Vagina (tissue), 2 donors: ENCODE results near the gene PDE1C. TPM values are rescaled to one million over a fixed set of nuclear protein-coding genes. Genes with fewer than 3 reads are reported as not detected.
"Not testable (repeated sequence)": the region's sequence is repeated elsewhere in the genome, so short reads cannot be mapped to it uniquely, and the experiment has no call there.

Experiments used
- DNase-seq, 2 donors: peaks; one replicate each; pipeline ENCODE4 v3.0.0-alpha.2; 2017; ENCODE audit errors: extremely low spot score in 2 of 2
- H3K27ac ChIP-seq: fragments of 200-600 bp; sonication (generic); one replicate; pipeline ENCODE4 v1.5.1; 2019
- H3K27me3 ChIP-seq: fragments of 200-600 bp; sonication (generic); one replicate; pipeline ENCODE4 v1.5.1; 2019
- H3K36me3 ChIP-seq, 2 donors: fragments of 200-600 bp; sonication (generic); one replicate each; pipeline ENCODE4 v1.5.1; 2017 to 2019
- H3K4me1 ChIP-seq: fragments of 200-600 bp; sonication (generic); one replicate; pipeline ENCODE4 v1.5.1; 2019
- H3K4me3 ChIP-seq, 2 donors: fragments of 200-600 bp; sonication (generic); 1 replicate in 1 of 2; 2 replicates in 1 of 2; pipeline ENCODE4 v1.5.1; 2016 to 2019
- H3K9me3 ChIP-seq: fragments of 200-600 bp; sonication (generic); one replicate; pipeline ENCODE4 v1.5.1; 2019
- POLR2A ChIP-seq, 2 donors: fragments of 450-650 bp; IDR thresholded peaks; one replicate each; pipeline ENCODE4 v1.6.1; 2017; ENCODE audit warnings: antibody characterized with exemption in 2 of 2, mild to moderate bottlenecking in 2 of 2, moderate library complexity in 2 of 2
- POLR2AphosphoS5 ChIP-seq, 2 donors: sonication (generic); formaldehyde crosslinking; IDR thresholded peaks; one replicate each; pipeline ENCODE4 v1.9.0; 2017; ENCODE audit warnings: antibody characterized with exemption in 2 of 2, mild to moderate bottlenecking in 2 of 2, low read depth in 1 of 2; ENCODE audit not compliant: insufficient read depth in 1 of 2
- intact Hi-C: fragments of 100-400 bp; cut with DNase I; formaldehyde crosslinking; loops from one replicate; pipeline ENCODE4 v1.15.1; 2023
- total RNA-seq: library from RNA; depleted of rRNA; stranded (reverse); fragments of >200 nt; gene quantifications from one replicate; pipeline ENCODE4 v1.2.3, GENCODE V29; 2016
- TF ChIP-seq, protein P1 (sequence below), 3 experiments: fragments of 450-650 bp in 2 of 3; fragments of 200-600 bp in 1 of 3; sonication (generic) in 1 of 3; IDR thresholded peaks; one replicate each; pipeline ENCODE4 v1.5.1; 2017 to 2019; ENCODE audit warnings: antibody characterized with exemption in 3 of 3, mild to moderate bottlenecking in 2 of 3, moderate library complexity in 2 of 3

The PDE1C gene
- total RNA-seq, 1 donor from 2014 or later = 19.2 TPM

GRCh38 chr7:32023376-32023775, 46.8 kb downstream of the PDE1C start:
- H3K27ac ChIP-seq = no peak overlapping the region
- no peak overlapping the region for H3K4me3 ChIP-seq
- H3K4me1 ChIP-seq = no peaks in the 10 kb centered on the region
- H3K9me3 ChIP-seq = no peaks in the 10 kb centered on the region
- TF ChIP-seq POLR2AphosphoS5 (IDR thresholded peaks at IDR 0.05; ENCODE audit: insufficient read depth in 1 of 2, low read depth in 1 of 2) (no peak), POLR2A (IDR thresholded peaks at IDR 0.05) (no peak)
- TF ChIP-seq, protein P1, sequence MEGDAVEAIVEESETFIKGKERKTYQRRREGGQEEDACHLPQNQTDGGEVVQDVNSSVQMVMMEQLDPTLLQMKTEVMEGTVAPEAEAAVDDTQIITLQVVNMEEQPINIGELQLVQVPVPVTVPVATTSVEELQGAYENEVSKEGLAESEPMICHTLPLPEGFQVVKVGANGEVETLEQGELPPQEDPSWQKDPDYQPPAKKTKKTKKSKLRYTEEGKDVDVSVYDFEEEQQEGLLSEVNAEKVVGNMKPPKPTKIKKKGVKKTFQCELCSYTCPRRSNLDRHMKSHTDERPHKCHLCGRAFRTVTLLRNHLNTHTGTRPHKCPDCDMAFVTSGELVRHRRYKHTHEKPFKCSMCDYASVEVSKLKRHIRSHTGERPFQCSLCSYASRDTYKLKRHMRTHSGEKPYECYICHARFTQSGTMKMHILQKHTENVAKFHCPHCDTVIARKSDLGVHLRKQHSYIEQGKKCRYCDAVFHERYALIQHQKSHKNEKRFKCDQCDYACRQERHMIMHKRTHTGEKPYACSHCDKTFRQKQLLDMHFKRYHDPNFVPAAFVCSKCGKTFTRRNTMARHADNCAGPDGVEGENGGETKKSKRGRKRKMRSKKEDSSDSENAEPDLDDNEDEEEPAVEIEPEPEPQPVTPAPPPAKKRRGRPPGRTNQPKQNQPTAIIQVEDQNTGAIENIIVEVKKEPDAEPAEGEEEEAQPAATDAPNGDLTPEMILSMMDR (IDR thresholded peaks at IDR 0.05) = no peak
- DNase-seq = no peak
- intact Hi-C loops = no loop called here
- no peaks in the 10 kb centered on the region for H3K27me3 ChIP-seq
- H3K36me3 ChIP-seq = no peaks in the 10 kb centered on the region

- intact Hi-C loops = no loop called here
- H3K36me3 ChIP-seq = no peaks in the 10 kb centered on the region
- no peaks in the 10 kb centered on the region for H3K4me1 ChIP-seq
- TF ChIP-seq POLR2A (IDR thresholded peaks at IDR 0.05) = no peak
- no peak for TF ChIP-seq POLR2AphosphoS5 (IDR thresholded peaks at IDR 0.05; ENCODE audit: insufficient read depth in 1 of 2, low read depth in 1 of 2)
- TF ChIP-seq, protein P1 (IDR thresholded peaks at IDR 0.05) = no peak
- no peak overlapping the region for H3K27ac ChIP-seq
- H3K4me3 ChIP-seq = no peak overlapping the region
- no peak for DNase-seq
- no peaks in the 10 kb centered on the region for H3K27me3 ChIP-seq
- no peaks in the 10 kb centered on the region for H3K9me3 ChIP-seq
Measured at GRCh38 chr7:32022966-32023365, 47.2 kb downstream of the PDE1C start.

GRCh38 chr7:32020551-32021159, 49.6 kb downstream of the PDE1C start:
- Histone ChIP-seq H3K27me3 (no peaks in the 10 kb centered on the region), H3K27ac (no peak overlapping the region), H3K4me3 (no peak overlapping the region), H3K4me1 (no peaks in the 10 kb centered on the region), H3K36me3 (no peaks in the 10 kb centered on the region), H3K9me3 (no peaks in the 10 kb centered on the region)
- TF ChIP-seq POLR2AphosphoS5 (IDR thresholded peaks at IDR 0.05; ENCODE audit: insufficient read depth in 1 of 2, low read depth in 1 of 2) (no peak), POLR2A (IDR thresholded peaks at IDR 0.05) (no peak)
- TF ChIP-seq, protein P1 (IDR thresholded peaks at IDR 0.05) = no peak
- no peak for DNase-seq
- intact Hi-C loops = no loop called here

DNA sequence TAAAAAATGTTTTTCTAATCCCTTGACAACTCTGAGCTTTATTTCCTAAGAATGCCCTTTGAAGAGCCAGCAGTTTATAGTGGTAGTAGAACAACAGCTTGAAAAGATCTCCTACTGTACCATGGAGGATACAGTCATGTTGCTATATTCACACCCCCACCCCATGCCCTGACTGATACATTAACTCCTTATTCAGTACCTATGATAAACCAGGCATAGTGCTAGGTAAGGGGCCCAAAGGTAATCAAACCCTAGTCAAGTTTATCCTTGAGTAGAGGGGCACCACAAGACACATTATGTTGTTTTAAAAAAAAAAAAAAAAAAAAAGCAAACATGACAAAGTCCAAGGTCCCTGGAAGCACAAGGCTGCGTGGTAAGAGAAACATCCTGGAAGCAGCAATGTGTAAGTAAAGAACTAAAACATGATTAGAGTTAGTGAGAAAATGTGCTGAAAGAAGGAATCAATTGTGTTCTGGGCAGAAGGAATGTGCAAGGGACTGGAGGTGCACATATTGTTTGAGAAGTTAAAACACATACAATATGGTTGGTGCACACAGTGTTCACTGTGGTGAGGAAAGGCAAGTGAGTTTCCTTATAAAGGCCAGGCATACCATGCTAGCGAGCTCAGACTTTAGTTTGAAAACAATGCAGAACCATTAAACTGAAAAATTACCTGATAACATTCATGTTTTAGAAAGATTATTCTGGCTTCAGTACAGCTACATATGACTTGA, 51.2 kb downstream of the PDE1C start:
- no peaks in the 10 kb centered on the region for H3K36me3 ChIP-seq
- TF ChIP-seq, protein P1 (IDR thresholded peaks at IDR 0.05) = no peak
- TF ChIP-seq POLR2AphosphoS5 (IDR thresholded peaks at IDR 0.05; ENCODE audit: insufficient read depth in 1 of 2, low read depth in 1 of 2) (no peak), POLR2A (IDR thresholded peaks at IDR 0.05) (no peak)
- no peak overlapping the region for H3K4me3 ChIP-seq
- intact Hi-C loops = no loop called here
- H3K27ac ChIP-seq = no peak overlapping the region
- no peak for DNase-seq
- no peaks in the 10 kb centered on the region for H3K9me3 ChIP-seq
- no peaks in the 10 kb centered on the region for H3K4me1 ChIP-seq
- H3K27me3 ChIP-seq = no peaks in the 10 kb centered on the region

DNA sequence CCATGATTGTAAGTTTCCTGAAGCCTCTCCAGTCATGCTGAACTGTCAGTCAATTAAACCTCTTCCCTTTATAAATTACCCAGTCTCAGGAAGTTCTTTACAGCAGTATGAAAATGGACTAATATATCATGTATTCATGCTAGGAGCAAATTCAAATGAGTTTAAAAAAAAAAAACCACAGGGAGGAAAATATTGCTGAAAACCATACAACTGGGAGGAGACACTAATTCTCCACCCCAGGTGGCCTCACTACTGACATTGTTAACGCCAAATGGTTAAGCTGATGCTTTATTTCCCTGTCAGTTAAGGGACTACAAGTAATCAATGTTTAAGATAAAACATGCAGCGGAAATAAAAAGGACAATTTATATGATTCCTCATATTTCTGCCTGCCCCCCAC, 55.1 kb downstream of the PDE1C start:
- TF ChIP-seq, protein P1 (IDR thresholded peaks at IDR 0.05) = no peak
- TF ChIP-seq POLR2AphosphoS5 (IDR thresholded peaks at IDR 0.05; ENCODE audit: insufficient read depth in 1 of 2, low read depth in 1 of 2) (no peak), POLR2A (IDR thresholded peaks at IDR 0.05) (no peak)
- no peak for DNase-seq
- Histone ChIP-seq H3K27ac (no peak overlapping the region), H3K4me3 (no peak overlapping the region), H3K27me3 (no peaks in the 10 kb centered on the region), H3K4me1 (no peaks in the 10 kb centered on the region), H3K36me3 (no peaks in the 10 kb centered on the region), H3K9me3 (no peaks in the 10 kb centered on the region)
- intact Hi-C loops = no loop called here

GRCh38 chr7:32013471-32013870, 56.7 kb downstream of the PDE1C start:
- intact Hi-C loops = not testable (repeated sequence)

More at GRCh38 chr7:32013471-32013870, 56.7 kb downstream of the PDE1C start:
- not testable (repeated sequence) for H3K4me3 ChIP-seq, H3K9me3 ChIP-seq, DNase-seq, H3K36me3 ChIP-seq, H3K27ac ChIP-seq, H3K27me3 ChIP-seq, H3K4me1 ChIP-seq
